AG09309 (cell line): ENCODE data around the gene SLC6A6.

Experiments
- DNase-seq: peaks from one replicate; pipeline ENCODE4 v3.0.0-alpha.2; 2010; ENCODE audit warnings: low read depth
- H3K4me3 ChIP-seq: 2 replicates; pipeline ENCODE4 v1.5.1; 2011; ENCODE audit warnings: mild to moderate bottlenecking, low read depth, low read length, moderate library complexity; ENCODE audit not compliant: control insufficient read depth
- CTCF ChIP-seq: IDR thresholded peaks from 2 replicates; pipeline ENCODE4 v1.5.1; 2011; ENCODE audit warnings: mild to moderate bottlenecking, low read depth, low read length, inconsistent platforms; ENCODE audit not compliant: insufficient read depth, control insufficient read depth; ENCODE audit errors: missing control alignments

SLC6A6 gene

DNA sequence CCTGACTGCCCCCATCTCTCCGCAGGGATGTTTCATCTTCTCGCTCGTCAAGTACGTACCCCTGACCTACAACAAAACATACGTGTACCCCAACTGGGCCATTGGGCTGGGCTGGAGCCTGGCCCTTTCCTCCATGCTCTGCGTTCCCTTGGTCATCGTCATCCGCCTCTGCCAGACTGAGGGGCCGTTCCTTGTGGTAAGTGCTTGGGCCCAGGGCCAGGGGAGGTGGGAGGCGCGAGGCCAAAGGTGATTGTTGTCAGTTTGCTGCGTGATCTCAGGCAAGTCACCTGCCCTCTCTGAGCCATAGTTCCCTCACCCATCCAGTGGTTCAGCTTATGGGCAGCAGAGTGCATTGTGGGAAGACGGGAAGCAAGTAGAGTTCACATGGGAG is 79.2 kb downstream of the SLC6A6 start:
- no peak overlapping the region for H3K4me3 ChIP-seq
- TF ChIP-seq CTCF = no peak
- no peak for DNase-seq

DNA sequence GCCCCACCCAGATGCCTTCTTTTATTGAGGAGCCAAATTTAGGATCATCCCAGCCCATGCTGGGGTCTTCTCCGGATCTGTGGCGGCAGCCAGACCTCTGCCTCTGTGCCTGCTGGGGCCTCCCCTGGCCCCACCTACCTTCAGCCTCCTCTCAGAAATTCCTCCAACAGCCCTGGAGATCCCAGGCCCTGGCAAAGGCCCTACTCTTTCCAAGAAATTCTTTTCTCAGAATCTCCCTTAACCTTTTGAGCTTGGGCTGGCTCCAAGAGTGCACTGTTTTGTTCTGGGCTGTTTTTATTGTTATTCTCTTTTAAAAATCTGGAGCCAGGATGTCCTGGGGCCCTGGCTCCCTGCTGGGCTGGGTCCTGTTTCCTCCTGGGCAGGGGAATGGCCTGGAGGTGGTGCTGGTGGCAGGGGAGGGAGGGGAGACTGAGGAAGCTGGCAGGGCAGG is 79.9 kb downstream of the SLC6A6 start:
- H3K4me3 ChIP-seq = no peak overlapping the region
- DNase-seq = no peak
- no peak for TF ChIP-seq CTCF

- no peak for DNase-seq
- no peak overlapping the region for H3K4me3 ChIP-seq
- TF ChIP-seq CTCF = no peak
Measured at GRCh38 chr3:14483286-14483685, 80.9 kb downstream of the SLC6A6 start.

DNA sequence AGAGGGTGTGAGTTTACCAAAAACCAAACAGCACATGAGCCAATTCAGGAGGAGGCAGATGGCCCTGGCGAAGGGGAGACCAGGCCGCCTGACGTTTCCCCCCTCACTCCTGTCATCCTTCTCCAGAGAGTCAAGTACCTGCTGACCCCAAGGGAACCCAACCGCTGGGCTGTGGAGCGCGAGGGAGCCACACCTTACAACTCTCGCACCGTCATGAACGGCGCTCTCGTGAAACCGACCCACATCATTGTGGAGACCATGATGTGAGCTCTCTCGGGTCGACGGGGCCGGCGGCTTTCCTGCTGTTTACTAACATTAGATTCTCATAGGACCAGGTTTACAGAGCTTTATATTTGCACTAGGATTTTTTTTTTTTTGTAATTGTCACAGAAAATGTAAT is 82.3 kb downstream of the SLC6A6 start:
- H3K4me3 ChIP-seq = no peak overlapping the region
- no peak for TF ChIP-seq CTCF
- DNase-seq = no peak

DNA sequence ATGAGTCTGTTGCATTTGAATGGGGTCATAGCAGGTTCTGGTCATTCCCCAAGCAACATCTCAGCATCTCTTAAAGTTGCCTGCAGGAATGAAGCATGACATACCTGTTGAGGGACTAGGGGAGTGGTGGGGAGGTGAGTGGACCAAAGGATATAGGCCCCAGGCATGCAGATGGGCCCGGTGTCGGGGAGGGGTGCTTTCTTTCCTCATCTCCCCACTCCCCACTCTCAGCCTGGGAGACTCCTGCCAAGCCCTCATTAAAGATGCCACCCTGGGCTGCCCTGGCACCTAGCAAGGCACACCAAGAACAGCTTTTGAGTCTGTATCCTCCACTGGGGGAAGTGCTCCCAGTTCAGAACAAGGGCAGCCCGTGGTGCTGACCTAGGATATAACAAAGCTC is 83.6 kb downstream of the SLC6A6 start:
- H3K4me3 ChIP-seq = no peak overlapping the region
- no peak for DNase-seq
- no peak for TF ChIP-seq CTCF

GRCh38 chr3:14486460-14486859 is 84.1 kb downstream of the SLC6A6 start:
- TF ChIP-seq CTCF = no peak
- no peak for DNase-seq
- no peak overlapping the region for H3K4me3 ChIP-seq

DNA sequence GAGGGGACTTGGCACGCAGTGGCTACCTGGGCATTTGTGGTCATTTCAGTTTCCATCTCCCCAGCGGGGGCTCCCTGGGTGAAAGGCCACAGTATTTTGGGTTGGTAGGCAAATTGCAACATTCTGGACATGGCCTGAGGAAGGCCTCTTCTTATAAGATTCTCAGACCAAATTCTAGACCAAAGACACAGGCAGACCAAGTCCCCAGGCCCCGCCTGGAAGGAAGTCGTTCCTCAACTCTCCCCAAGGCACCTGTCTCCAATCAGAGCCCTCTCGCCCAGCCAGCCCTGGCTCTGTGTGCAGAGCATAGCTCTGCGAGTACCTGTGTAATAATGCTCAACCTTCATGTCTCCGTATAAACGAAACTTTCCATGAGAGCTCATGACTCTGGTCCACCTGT is 84.7 kb downstream of the SLC6A6 start:
- no peak overlapping the region for H3K4me3 ChIP-seq
- DNase-seq = no peak
- no peak for TF ChIP-seq CTCF
